HCT116 (cell line): ENCODE data around the gene PEAK1. TPM values are rescaled to one million over a fixed set of nuclear protein-coding genes. Genes with fewer than 3 reads are reported as not detected.
"Not testable (repeated sequence)": the region's sequence is repeated elsewhere in the genome, so short reads cannot be mapped to it uniquely, and the experiment has no call there.

Source experiments
- ATAC-seq: fragments of 200-7000 bp; cut with Tn5 transposase; 2 replicates; pipeline ENCODE4 v1.9.1; 2020; ENCODE audit warnings: mild to moderate bottlenecking, moderate library complexity
- BruUV-seq: library from RNA; stranded (reverse); fragments of 400-500 nt; replicated peaks from 2 replicates; lab custom pipeline; 2021; lab: Mats Ljungman, UMichigan
- CTCF ChIA-PET: fragments of 300-600 bp; sonication (Branson Sonifier 250); formaldehyde crosslinking; loops from one replicate; lab custom pipeline; 2021; ENCODE audit warnings: antibody characterized with exemption; lab: Charles Lee
- POLR2A ChIA-PET: fragments of 300-600, 350-600 bp; sonication (Branson Sonifier 250); formaldehyde crosslinking; loops from one replicate; lab custom pipeline; 2021; ENCODE audit warnings: antibody characterized with exemption; lab: Charles Lee
- RAD21 ChIA-PET, 2 experiments: fragments of 300-600 bp; sonication (Branson Sonifier 250); formaldehyde crosslinking; loops; one replicate each; lab custom pipeline; 2023; ENCODE audit warnings: low total read pairs in 2 of 2; ENCODE audit not compliant: uncharacterized antibody in 2 of 2, unreplicated experiment in 2 of 2, low non-redundant PET in 1 of 2; lab: Charles Lee
- DNase-seq: peaks from one replicate; pipeline ENCODE4 v3.0.0-alpha.2; 2010; ENCODE audit warnings: low read depth, low spot score
- H2AFZ ChIP-seq: fragments of 200-600 bp; shearing (Covaris generic), sonication (generic); 2 replicates; pipeline ENCODE4 v1.6.1; 2017; ENCODE audit warnings: low read depth, mixed run types, mixed read lengths, antibody characterized with exemption, low read length; ENCODE audit not compliant: poor library complexity, severe bottlenecking
- H3K27ac ChIP-seq: 2 replicates; pipeline ENCODE4 v1.5.1; 2012; ENCODE audit warnings: low read depth, low read length
- H3K27me3 ChIP-seq: fragments of 200-600 bp; sonication (generic); 2 replicates; pipeline ENCODE4 v1.6.1; 2016; ENCODE audit warnings: mixed run types, low read length, mixed read lengths; ENCODE audit not compliant: insufficient read depth
- H3K36me3 ChIP-seq, 2 experiments: fragments of 200-500 bp in 1 of 2; fragments of 200-600 bp in 1 of 2; sonication (Bioruptor generic) in 1 of 2; sonication (generic) in 1 of 2; 2 replicates each; pipeline versions ENCODE4 v1.5.1 to v1.6.1; 2014 to 2016; ENCODE audit warnings: low read length in 2 of 2, inconsistent platforms in 1 of 2, mixed read lengths in 1 of 2, mixed run types in 1 of 2; ENCODE audit not compliant: insufficient read depth in 2 of 2, control insufficient read depth in 1 of 2
- H3K4me1 ChIP-seq, 2 experiments: fragments of 200-600 bp in 1 of 2; sonication (generic) in 1 of 2; 2 replicates each; pipeline versions ENCODE4 v1.5.1 to v1.6.1; 2012 to 2017; ENCODE audit warnings: low read length in 2 of 2, inconsistent platforms in 1 of 2, mild to moderate bottlenecking in 1 of 2, mixed read lengths in 1 of 2, mixed run types in 1 of 2, moderate library complexity in 1 of 2; ENCODE audit not compliant: insufficient read depth in 2 of 2, control insufficient read depth in 1 of 2
- H3K4me2 ChIP-seq: fragments of 200-600 bp; sonication (generic); 2 replicates; pipeline ENCODE4 v1.6.1; 2017; ENCODE audit warnings: mixed run types, low read length, mixed read lengths
- H3K4me3 ChIP-seq, 2 experiments: fragments of 200-600 bp in 1 of 2; sonication (generic) in 1 of 2; replicated peaks in 1 of 2; 2 replicates each; pipeline ENCODE4 v1.5.1; 2011 to 2016; ENCODE audit warnings: low read length in 2 of 2, control low read depth in 1 of 2, low read depth in 1 of 2, mild to moderate bottlenecking in 1 of 2, mixed read lengths in 1 of 2, mixed run types in 1 of 2
- H3K79me2 ChIP-seq: fragments of 200-600 bp; sonication (generic); 2 replicates; pipeline ENCODE4 v1.6.1; 2017; ENCODE audit warnings: mild to moderate bottlenecking, mixed run types, low read length, moderate library complexity, mixed read lengths; ENCODE audit not compliant: insufficient read depth
- H3K9ac ChIP-seq: fragments of 200-600 bp; sonication (generic); 2 replicates; pipeline ENCODE4 v1.6.1; 2016; ENCODE audit warnings: low read length, mixed read lengths
- H3K9me2 ChIP-seq: fragments of 200-600 bp; sonication (generic), shearing (Covaris generic); 2 replicates; pipeline ENCODE4 v1.6.1; 2017; ENCODE audit warnings: mixed run types, mild to moderate bottlenecking, moderate library complexity; ENCODE audit not compliant: insufficient read depth
- H3K9me3 ChIP-seq, 2 experiments: fragments of 200-500 bp in 1 of 2; fragments of 200-600 bp in 1 of 2; sonication (Bioruptor generic) in 1 of 2; sonication (generic) in 1 of 2; 2 replicates each; pipeline ENCODE4 v1.6.1; 2014 to 2017; ENCODE audit warnings: low read length in 2 of 2, mixed read lengths in 2 of 2, inconsistent platforms in 1 of 2, low read depth in 1 of 2, mild to moderate bottlenecking in 1 of 2, mixed run types in 1 of 2, moderate library complexity in 1 of 2; ENCODE audit not compliant: control insufficient read depth in 1 of 2, insufficient read depth in 1 of 2
- H4K20me1 ChIP-seq: fragments of 200-600 bp; sonication (generic), shearing (Covaris generic); 2 replicates; pipeline ENCODE4 v1.6.1; 2017; ENCODE audit warnings: mixed run types, mild to moderate bottlenecking, moderate library complexity; ENCODE audit not compliant: insufficient read depth
- TCF7L2 ChIP-seq: IDR thresholded peaks from 2 replicates; pipeline ENCODE4 v1.7.0; 2011; ENCODE audit warnings: borderline replicate concordance, inconsistent platforms; ENCODE audit not compliant: insufficient read depth, insufficient read length; ENCODE audit errors: extremely low read depth
- intact Hi-C: fragments of 100-400 bp; cut with micrococcal nuclease; formaldehyde crosslinking; loops from 2 replicates; pipeline ENCODE4 v1.10.0; 2022
- total RNA-seq: library from RNA; stranded (reverse); gene quantifications from one replicate; pipeline ENCODE4 v1.2.1, GENCODE V29; 2021; ENCODE audit not compliant: unreplicated experiment

PEAK1 gene
- total RNA-seq, 1 experiment from 2014 or later = 23.4 TPM

DNA sequence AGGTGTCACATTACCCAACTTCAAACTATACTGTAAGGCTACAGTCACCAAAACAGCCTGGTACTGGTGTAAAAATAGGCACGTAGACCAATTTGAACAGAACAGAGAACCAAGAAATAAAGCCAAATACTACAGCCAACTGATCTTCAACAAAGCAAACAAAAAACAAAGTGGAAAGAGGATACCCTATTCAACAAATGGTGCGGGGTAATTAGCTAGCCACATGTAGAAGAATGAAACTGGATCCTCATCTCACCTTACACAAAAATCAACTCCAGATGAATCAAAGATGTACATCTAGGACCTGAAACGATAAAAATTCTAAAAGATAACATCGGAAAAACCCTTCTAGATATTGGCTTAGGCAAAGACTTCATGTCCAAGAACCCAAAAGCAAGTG, 13.1 kb downstream of the PEAK1 start:
- Histone ChIP-seq H2AFZ (no peak overlapping the region), H3K79me2 (peaks cover 14% of the 10 kb centered on the region), H3K9me3 (no peaks in the 10 kb centered on the region), H3K9ac (no peak overlapping the region), H3K27ac (no peak overlapping the region), H3K36me3 (no peaks in the 10 kb centered on the region), H3K27me3 (no peaks in the 10 kb centered on the region), H3K4me3 (no peak overlapping the region), H3K9me2 (no peaks in the 10 kb centered on the region), H4K20me1 (no peaks in the 10 kb centered on the region; the same call in 1 of the 2 replicates), H3K4me2 (no peak overlapping the region), H3K4me1 (peaks cover 2 to 5% of the 10 kb centered on the region in 2 experiments; a peak in 2 of 4 replicates)
- POLR2A ChIA-PET = no interaction called here
- intact Hi-C loops = no loop called here
- TF ChIP-seq TCF7L2 = no peak
- no peak for ATAC-seq
- CTCF ChIA-PET = no interaction called here
- no peak for DNase-seq
- RAD21 ChIA-PET = no interaction called here
- BruUV-seq = no TSS peak

DNA sequence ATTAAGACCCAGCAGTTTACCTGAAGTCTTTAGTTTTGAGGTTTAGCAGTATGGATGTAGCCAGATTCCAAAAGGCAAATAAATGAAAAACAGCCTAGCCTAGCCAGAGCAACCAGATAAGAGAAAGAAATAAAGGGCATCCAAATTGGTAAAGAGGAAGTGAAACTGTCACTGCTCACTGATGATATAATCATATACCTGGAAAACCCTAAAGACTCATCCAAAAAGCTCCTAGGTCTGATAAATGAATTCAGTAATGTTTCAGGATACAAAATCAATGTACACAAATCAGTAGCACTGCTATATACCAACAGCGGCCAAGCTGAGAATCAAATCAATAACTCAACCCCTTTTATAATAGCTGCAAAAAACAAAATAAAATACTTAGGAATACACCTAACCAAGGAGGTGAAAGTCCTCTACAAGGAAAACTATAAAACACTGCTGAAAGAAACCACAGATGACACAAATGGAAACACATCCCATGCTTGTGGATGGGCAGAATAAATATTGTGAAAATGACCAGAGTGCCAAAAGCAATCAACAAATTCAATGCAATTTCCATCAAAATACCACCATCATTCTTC, 13.6 kb downstream of the PEAK1 start:
- H4K20me1 ChIP-seq, POLR2A ChIA-PET, H3K27me3 ChIP-seq, H2AFZ ChIP-seq, intact Hi-C loops, H3K9ac ChIP-seq, RAD21 ChIA-PET, H3K27ac ChIP-seq, H3K4me3 ChIP-seq, H3K9me3 ChIP-seq, H3K9me2 ChIP-seq, BruUV-seq, DNase-seq, H3K4me2 ChIP-seq, ATAC-seq, H3K4me1 ChIP-seq, CTCF ChIA-PET, H3K36me3 ChIP-seq: not testable (repeated sequence)
- H3K79me2 ChIP-seq = peaks cover 14% of the 10 kb centered on the region
